ENCODE measurements around the gene STAB2. TPM values are rescaled to one million over a fixed set of nuclear protein-coding genes. Genes with fewer than 3 reads are reported as not detected.

Gene STAB2
- total and polyA plus RNA-seq, 2 of the 8 experiments (the other 6 are each of a cell fraction or from before 2014, with no cell fraction given) = not detected

DNA sequence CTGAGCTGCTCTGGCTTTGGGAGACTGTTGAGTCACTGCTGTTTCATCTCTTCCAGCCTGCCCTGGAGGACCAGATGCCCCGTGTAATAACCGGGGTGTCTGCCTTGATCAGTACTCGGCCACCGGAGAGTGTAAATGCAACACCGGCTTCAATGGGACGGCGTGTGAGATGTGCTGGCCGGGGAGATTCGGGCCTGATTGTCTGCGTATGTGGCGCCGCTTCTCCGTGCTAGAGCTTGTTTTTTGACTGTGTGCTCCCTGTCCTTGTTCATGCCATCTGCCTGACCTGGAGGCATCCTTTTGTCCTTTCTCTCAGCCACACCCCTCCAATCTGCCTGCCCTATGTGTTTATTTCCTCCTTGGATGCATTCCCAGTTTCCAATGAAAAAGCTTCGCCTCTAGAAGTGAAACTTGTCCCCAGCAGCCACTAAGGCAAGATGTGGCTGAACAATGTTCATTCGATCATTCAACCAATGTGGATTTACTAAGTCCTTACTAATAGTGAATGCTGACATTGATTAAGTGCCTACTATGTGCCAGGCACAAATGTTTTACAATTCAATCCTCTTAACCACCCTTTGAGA lies 155.4 kb downstream of the STAB2 start:
- CTCF ChIA-PET (ENCODE audit: partially characterized antibody) = interaction anchor here (1.0 to 3.1 kb wide), 7 partner anchors 9 to 110 kb away, joined by 3 to 9 read pairs (median 4); no protein-coding TSS in a partner anchor
- H3K4me3 ChIP-seq (ENCODE audit: extremely low read depth in 1 of 4, insufficient read depth in 2 of 4, low read depth in 3 of 4, low read length in 4 of 4) = no peak overlapping the region
- no peak overlapping the region for H4K5ac ChIP-seq (ENCODE audit: insufficient read length, low read depth, low read length)
- H3K9me3 ChIP-seq (ENCODE audit: insufficient read depth in 2 of 2, low read depth in 1 of 2, low read length in 1 of 2) = no peaks in the 10 kb centered on the region
- H2BK15ac ChIP-seq (ENCODE audit: low read length) = no peak overlapping the region
- no peaks in the 10 kb centered on the region for H4K20me1 ChIP-seq (replicated peaks in 1 of 2; ENCODE audit: control insufficient read depth in 1 of 2, insufficient read depth in 2 of 2, low read length in 2 of 2)
- H2AK5ac ChIP-seq (ENCODE audit: low read depth, low read length) = no peak overlapping the region
- 93% methylated on average over 15 of the region's 15 CpGs; no CpG with 5 or more reads in 1 of the 2 experiments for WGBS, 2 experiments (ENCODE audit: extremely low coverage in 1 of 2, insufficient coverage in 1 of 2, insufficient read length in 1 of 2, insufficient replicate concordance in 2 of 2, low coverage in 1 of 2, low lambda C conversion rate in 2 of 2, missing lambda C conversion rate in 1 of 2)
- no peak overlapping the region for H2BK12ac ChIP-seq (ENCODE audit: low read depth, low read length)
- no peaks in the 10 kb centered on the region; the same call in 1 of the 2 replicates for H3K23me2 ChIP-seq (ENCODE audit: low read depth, low read length)
- no peaks in the 10 kb centered on the region for H3K79me2 ChIP-seq (ENCODE audit: control insufficient read depth in 1 of 2, insufficient read depth in 2 of 2, low read length in 2 of 2)
- H3K9ac ChIP-seq (replicated peaks in 1 of 4; ENCODE audit: extremely low read depth in 1 of 4, low read depth in 3 of 4, low read length in 3 of 4) = no peak overlapping the region
- H3K4me1 ChIP-seq (replicated peaks in 1 of 4; ENCODE audit: control insufficient read depth in 3 of 4, insufficient read depth in 4 of 4, low read length in 3 of 4) = no peaks in the 10 kb centered on the region
- no peak overlapping the region for H4K91ac ChIP-seq (replicated peaks; ENCODE audit: insufficient read length, low read length)
- no peak overlapping the region; the same call in 1 of the 2 replicates for H4K8ac ChIP-seq (ENCODE audit: extremely low read depth, insufficient read depth, low read length)
- H2BK120ac ChIP-seq (replicated peaks; ENCODE audit: low read depth, low read length) = no peak overlapping the region
- POLR2A ChIA-PET (ENCODE audit: partially characterized antibody) = no interaction called here
- DNase-seq (ENCODE audit: low read depth in 1 of 2, low spot score in 2 of 2) = no peak
- H2AFZ ChIP-seq (ENCODE audit: low read length) = 0 out of 2 replicates have a peak overlapping the region, but pooled peaks have one; percentile 15
- no peak for FAIRE-seq
- H3K36me3 ChIP-seq (ENCODE audit: control insufficient read depth in 2 of 4, insufficient read depth in 4 of 4, low read length in 3 of 4) = no peaks in the 10 kb centered on the region
- no peak overlapping the region for H3K56ac ChIP-seq (replicated peaks; ENCODE audit: insufficient read length, low read depth, low read length)
- no peak overlapping the region for H2BK20ac ChIP-seq (ENCODE audit: low read length)
- H3K4ac ChIP-seq (replicated peaks; ENCODE audit: insufficient read length, low read depth, low read length) = no peak overlapping the region
- no peak overlapping the region for H3K23ac ChIP-seq (ENCODE audit: insufficient read length)
- no peak overlapping the region for H2BK5ac ChIP-seq (ENCODE audit: low read depth, low read length)
- H3K27me3 ChIP-seq (replicated peaks in 1 of 4; ENCODE audit: control insufficient read depth in 3 of 4, extremely low read depth in 1 of 4, insufficient read depth in 3 of 4, low read length in 3 of 4) = no peaks in the 10 kb centered on the region
- TF ChIP-seq EZH2 (IDR thresholded peaks at IDR 0.05; ENCODE audit: low read depth, low read length, severe bottlenecking) (no peak), JUN (IDR thresholded peaks at IDR 0.05; ENCODE audit: low read depth, low read length) (no peak), SUZ12 (IDR thresholded peaks at IDR 0.05; ENCODE audit: low read length) (no peak), CHD1 (IDR thresholded peaks at IDR 0.05; ENCODE audit: low read depth, low read length) (no peak), YY1 (IDR thresholded peaks at IDR 0.05; ENCODE audit: low read depth, low read length) (no peak), SIN3A (conservative IDR thresholded peaks at IDR 0.05 in 1 of 2, IDR thresholded peaks at IDR 0.05 in 1 of 2; ENCODE audit: low read depth in 1 of 2, low read length in 2 of 2) (no peak), SP4 (IDR thresholded peaks at IDR 0.05; ENCODE audit: low read length) (no peak)
- TF ChIP-seq, protein P1, sequence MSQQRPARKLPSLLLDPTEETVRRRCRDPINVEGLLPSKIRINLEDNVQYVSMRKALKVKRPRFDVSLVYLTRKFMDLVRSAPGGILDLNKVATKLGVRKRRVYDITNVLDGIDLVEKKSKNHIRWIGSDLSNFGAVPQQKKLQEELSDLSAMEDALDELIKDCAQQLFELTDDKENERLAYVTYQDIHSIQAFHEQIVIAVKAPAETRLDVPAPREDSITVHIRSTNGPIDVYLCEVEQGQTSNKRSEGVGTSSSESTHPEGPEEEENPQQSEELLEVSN (IDR thresholded peaks at IDR 0.05) = no peak
- H3K4me2 ChIP-seq (ENCODE audit: insufficient read depth in 1 of 2, low read depth in 2 of 2, low read length in 2 of 2) = no peak overlapping the region
- no peak overlapping the region for H3K27ac ChIP-seq (ENCODE audit: low read depth, low read length)
- no peak overlapping the region for H3K18ac ChIP-seq (ENCODE audit: extremely low read depth, low read length)
- H3K14ac ChIP-seq (ENCODE audit: insufficient read length) = no peak overlapping the region
- H3K79me1 ChIP-seq (ENCODE audit: low read depth, low read length) = no peaks in the 10 kb centered on the region
